ENCODE data around the gene TTYH3.

The TTYH3 gene

DNA sequence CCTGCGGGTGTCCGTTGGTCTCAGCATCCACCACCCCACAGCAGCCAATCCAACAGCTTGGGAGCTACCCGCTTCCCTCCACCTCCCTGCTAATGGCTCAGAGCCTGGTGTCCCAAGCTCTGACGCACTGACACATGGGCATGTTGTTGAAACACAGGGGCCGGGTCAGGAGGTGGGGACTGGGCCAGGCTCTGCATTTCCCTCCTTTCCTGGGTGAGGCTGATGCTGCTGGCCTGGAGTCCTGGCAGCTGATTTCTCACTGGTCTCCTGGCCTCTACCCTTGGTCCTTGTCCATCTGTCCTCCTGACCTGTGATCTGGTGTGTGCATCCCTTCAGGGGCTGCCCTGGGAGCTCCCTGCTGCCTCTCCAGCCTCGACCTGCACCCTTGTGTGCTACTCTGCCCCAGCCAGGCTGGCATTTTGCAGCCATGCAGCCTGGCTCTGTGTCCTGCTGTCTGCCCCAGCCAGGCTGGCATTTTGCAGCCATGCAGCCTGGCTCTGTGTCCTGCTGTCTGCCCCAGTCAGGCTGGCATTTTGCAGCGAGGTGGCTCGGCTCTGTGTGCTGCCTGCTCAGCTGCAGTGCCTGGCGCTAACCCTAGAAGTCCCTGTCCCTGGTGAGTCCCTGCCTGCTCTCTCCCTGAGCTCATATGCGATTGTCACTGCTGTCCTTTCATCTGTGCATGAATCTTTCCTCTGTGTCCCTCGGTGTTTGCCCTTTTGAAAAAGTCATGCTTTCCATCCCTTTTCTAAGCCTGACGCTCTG is 70.2 kb downstream of the TTYH3 start:
- DNase-seq: peak in 54 of 58 donors; percentile 27 to 91 (median 76)

DNA sequence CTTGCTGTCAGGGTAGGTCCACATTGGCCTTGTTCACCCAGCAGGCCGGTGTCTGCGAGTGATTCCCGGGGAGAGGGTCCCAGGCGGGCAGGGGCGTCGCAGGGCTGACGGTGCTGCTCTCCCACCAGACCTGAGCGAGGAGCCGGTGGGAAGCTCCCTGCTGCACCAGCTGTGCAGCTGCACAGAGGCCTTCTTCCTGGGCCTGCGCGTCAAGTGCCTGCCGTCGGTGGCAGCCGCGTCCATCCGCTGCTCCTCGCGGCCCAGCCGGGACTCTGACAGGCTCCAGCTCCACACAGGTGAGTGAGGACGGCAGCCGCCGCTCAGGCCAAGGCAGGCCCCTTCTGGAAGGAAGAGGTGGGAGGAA is 70.8 kb downstream of the TTYH3 start:
- peak in 3 of 58 donors; percentile 52 to 56 (median 53) for DNase-seq

DNA sequence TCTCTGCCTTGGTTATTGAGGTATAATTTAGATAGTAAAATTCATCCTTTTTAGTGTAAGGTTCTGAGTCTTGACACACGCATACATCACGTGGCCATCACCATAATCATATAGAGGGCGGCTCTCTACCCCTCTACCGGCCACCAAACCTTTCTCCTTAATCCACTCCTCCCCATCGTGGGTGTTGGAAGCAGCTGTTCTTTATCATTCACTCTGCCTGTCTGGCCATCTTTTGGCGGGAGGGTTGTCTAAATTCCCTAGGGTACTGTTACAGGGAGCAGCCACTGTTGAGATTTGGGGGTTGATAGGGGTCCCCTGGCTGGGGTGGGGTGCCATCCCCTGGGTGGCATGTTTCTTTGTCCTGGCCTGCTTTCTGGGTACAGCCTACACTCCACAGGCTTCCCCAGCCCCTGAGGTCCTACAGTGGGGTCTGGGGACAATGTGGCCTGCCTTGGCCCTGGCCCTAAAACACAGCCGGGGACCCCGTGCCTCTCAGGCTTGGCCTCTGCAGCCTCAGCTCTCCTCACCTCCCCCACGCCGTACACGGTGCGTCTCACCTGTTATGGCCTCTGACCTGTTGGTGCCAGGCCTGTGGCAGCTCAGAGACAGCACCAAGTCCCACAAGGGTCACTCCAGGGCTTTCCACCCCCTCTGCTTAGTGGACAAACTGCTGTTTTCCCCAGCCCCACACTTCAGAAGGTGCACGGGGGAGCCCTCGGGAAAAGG is 73.7 kb downstream of the TTYH3 start:
- no peak for DNase-seq

DNA sequence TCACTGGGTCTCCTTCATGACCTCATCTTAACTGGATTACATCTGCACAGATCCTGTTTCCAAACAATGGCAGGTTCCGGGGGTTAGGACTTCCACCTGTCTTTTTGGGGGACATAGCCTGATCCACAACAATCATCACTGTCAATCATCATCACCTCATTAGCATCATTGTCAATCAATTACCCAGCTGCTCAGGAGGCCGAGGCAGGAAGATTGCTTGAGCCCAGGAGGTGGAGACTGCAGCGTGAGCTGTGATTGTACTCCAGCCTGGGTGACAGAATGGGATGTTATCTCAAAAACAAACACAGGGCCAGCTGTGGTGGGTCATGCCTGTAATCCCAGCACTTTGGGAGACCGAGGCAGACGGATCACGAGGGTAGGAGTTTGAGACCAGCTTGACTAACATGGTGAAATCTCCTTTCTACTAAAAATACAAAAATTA is 74.9 kb downstream of the TTYH3 start:
- DNase-seq: no peak

DNA sequence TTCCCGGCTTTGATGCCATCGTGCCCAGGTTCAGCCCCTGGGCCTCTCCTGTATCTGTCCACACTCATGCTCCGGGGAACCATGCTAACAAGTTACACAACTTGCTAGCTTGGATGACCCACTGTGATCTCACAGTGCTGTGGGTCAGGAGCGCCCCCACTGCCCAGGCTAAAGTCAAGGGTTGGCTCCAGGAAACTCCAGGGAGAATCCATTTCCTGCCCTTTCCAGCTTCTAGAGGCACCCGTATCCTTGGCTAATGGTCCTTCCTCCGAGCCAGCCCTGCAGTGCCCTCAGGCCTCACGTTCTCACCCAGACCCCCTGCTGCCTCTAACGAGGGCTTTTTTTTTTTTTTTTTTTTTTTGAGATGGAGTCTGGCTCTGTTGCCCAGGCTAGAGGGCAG is 75.7 kb downstream of the TTYH3 start:
- DNase-seq: no peak

DNA sequence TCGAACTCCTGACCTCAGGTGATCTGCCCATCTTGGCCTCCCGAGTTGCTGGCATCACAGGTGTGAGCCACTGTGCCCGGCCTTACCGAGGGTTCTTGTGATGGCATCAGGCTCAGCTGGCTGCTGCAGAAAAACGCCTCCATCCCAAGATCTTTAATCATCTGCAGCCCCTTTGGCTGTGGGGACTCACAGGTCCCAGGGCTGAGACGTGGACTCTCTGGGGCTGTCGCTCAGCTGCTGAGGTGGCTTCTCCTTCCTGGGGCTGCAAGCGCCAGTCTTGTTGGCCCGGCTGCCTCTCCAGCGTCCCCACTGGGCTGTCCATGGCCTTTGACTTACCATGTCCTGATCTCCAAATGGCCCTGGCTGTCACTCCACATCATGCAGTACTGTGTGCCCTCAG is 76.3 kb downstream of the TTYH3 start:
- DNase-seq: no peak

DNA sequence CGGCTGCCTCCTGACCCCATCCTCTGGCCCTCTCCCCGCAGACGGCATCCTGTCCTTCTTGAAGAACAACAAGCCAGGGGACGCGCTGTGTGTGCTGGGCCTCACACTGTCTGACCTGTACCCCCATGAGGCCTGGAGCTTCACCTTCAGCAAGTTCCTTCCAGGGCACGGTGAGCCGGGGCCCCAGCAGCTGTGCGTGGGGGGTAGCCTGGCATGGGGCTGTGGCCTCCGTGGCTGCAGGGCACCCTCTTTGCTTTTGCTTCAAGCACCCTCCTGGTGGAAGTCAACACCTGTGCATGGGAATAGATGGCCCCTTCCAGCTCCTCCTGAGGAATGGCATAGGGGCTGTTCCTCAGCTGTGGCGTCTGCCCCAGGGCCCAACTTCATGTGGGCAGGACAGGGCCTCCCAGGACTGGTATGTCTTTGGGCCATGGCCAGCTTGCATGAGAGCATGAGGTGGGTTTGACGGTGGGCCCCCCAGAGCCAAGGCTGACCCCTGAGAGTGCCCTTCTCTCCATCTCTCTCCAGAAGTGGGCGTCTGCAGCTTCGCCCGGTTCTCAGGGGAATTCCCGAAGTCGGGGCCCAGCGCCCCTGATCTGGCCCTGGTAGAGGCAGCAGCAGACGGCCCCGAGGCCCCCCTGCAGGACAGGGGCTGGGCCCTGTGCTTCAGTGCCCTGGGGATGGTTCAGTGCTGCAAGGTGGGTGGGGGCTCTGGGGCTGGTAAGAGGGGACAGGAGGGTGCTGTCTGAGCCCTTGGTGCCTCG is 76.9 kb downstream of the TTYH3 start:
- no peak for DNase-seq

DNA sequence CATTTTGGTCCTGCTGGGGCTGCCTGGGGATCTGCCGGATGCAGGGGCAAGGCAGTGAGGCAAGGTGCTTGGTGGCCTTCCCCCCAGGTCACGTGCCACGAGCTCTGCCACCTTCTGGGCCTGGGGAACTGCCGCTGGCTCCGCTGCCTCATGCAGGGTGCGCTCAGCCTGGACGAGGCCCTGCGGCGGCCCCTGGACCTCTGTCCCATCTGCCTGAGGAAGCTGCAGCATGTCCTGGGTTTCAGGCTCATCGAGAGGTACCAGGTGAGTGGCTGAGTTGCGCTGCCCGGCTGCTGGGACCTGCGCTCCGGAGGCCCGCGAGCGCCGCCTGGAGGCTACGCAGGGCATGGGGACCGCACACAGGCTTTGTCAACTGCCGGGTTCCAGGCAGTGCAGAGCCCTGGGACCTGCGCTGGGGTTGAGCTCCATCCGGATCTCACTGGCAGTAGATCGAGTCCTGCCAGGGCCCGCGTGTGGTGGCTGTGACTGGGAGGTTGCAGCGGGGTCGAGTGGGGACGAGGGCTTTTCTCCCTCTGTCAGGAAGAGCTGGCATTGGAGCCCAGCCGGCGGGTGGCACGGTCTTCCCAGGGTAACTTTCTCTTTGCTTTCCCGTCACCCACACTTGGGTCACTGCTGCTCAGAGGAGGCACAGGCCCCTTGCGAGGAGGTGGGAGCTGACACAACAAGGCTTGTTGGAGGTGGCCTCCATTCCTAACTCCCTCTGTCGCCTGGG is 77.9 kb downstream of the TTYH3 start:
- DNase-seq: peak in 41 of 58 donors; percentile 13 to 71 (median 47)

DNA sequence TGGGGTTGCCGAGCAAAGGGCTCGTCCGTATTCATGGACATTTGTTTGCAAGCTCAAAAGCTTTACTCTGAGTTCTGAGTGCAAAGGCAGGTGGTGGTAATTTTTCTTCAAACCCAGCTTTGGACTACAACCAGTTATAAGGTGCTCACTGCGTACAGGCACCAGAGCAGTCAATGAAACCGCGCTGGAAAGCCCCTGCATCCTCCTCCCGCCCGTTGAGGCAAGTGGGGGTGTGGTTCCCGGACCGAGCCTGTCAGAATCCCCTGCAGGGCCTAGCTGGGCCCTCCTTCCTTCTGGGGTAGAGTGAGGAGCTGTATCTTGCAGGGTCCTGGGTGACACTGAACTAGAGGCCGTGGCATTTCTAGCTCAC is 78.5 kb downstream of the TTYH3 start:
- no peak for DNase-seq

DNA sequence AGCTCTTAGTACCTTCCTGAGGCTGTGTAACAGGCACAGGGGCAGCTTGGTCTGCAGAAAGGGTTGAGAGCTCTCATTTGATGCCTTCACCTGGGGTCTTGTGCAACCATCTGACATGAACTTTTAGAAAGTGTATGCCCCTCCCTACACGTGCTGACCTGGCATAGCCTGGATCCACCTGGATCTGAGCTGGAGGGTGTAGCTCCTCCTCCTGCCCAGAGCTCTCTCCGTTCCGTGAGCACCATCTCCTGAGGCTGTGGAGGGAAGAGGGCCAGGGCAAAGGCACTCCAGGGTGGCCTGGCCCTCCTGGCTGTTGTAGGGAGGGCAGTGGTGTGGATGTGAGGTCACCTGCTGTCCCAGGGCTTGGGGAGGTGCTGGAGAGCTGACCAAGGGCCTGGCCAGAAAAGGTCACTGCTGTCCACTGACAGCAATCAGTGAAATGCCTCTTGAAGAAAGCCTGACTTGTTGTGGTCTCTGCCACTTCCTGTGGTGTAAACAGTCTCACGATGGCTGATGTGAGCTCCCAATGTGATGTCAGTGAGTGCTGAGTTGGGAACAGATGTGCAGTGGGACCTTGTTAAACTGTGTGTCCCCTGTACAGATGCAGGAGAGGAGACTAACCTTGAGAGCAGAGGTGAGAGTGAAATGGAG is 79.2 kb downstream of the TTYH3 start:
- DNase-seq: no peak

DNA sequence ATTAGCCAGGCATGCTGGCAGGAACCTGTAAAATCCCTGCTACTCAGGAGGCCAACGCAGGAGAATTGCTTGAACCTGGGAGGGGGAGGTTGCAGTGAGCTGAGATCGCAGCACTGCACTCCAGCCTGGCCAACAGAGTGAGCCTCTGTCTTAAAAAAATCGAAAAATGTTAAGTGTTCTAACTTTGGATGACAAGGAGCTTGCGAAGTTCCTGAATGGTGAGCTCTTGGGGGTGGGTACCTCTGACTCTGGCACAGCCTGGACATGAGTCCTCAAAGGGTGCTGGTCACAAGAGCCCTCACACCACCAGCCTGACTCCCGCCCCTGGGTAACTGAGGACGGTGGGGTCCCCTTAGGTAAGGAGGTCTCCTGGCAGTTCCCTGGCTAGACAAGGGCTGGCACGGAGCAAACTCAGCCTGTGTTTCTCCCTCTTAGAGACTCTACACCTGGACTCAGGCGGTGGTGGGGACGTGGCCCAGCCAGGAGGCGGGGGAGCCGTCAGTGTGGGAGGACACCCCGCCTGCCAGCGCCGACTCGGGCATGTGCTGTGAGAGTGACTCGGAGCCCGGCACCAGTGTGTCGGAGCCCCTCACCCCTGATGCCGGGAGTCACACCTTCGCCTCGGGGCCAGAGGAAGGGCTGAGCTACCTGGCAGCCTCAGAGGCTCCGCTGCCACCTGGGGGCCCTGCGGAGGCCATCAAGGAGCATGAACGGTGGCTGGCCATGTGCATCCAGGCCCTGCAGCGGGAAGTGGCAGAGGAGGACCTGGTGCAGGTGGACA is 80.3 kb downstream of the TTYH3 start:
- DNase-seq: no peak

DNA sequence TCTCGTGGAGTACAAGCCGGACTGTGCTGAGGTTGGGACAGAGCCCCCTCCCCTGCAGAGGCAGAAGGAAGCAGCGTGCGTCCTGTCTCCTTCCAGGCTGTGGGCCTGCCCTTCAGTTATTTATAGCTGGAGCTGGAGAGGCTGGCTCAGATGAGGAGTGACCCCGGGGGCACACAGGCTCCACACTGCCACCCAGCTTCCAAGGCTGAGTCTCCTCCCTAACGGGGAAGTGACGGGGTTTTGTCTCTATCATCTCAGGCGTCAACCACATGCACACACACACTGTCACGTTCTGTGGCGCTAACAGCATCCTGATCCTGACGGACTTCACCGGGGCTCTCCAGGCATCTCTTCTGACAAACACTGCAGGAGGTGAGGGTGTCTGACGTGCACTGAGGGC is 81.6 kb downstream of the TTYH3 start:
- DNase-seq: peak in 1 of 58 donors; percentile 10

DNA sequence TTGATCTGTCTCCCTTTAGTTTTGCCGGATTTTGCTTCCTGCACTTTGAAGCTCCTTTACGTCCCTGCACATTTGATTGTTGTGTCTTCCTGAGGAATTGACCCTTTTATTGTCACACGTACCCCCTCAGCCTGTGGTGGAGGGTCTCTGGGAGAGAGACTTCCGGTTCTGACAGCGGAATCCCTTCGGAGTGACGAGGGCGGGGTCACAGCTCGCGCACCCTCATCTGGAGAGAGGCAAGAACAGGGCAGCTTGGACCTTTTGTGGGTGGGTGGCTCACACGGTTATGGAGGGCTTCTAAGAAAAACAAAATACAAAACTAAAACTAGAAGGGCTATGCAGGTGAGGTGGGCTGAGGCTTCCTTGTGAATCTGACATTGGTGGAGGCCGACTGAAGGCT is 82.2 kb downstream of the TTYH3 start:
- DNase-seq: no peak

Measured in anterior cingulate cortex (tissue), 58 donors.